H1 (cell line): ENCODE data around the gene PRRG2. TPM values are rescaled to one million over a fixed set of nuclear protein-coding genes. Genes with fewer than 3 reads are reported as not detected.

Source experiments
- CTCF ChIA-PET: fragments of 300-600 bp; sonication (Branson Sonifier 250); formaldehyde crosslinking; loops from one replicate; lab custom pipeline; 2021; ENCODE audit not compliant: partially characterized antibody; lab: Charles Lee
- POLR2A ChIA-PET: fragments of 300-600 bp; sonication (Branson Sonifier 250); formaldehyde crosslinking; loops from one replicate; lab custom pipeline; 2021; ENCODE audit warnings: inconsistent platforms; ENCODE audit not compliant: partially characterized antibody; lab: Charles Lee
- DNase-seq, 2 experiments: peaks; one replicate each; pipeline versions ENCODE4 v3.0.0 to v3.0.0-alpha.2; 2010 to 2022; ENCODE audit warnings: low spot score in 2 of 2, low read depth in 1 of 2, mixed read lengths in 1 of 2
- FAIRE-seq: peaks from 2 replicates; lab custom pipeline; 2011; peaks lifted over from hg19 to GRCh38; lab: Jason Lieb, UNC
- H2AFZ ChIP-seq: 2 replicates; pipeline ENCODE4 v1.8.1; 2012; ENCODE audit warnings: low read length, inconsistent platforms
- H2AK5ac ChIP-seq: 2 replicates; pipeline ENCODE4 v1.6.1; 2013; ENCODE audit warnings: low read depth, low read length
- H2BK120ac ChIP-seq: replicated peaks from 2 replicates; pipeline ENCODE3; 2013; ENCODE audit warnings: low read depth, low read length, inconsistent platforms
- H2BK12ac ChIP-seq: 2 replicates; pipeline ENCODE4 v1.6.1; 2013; ENCODE audit warnings: low read depth, low read length
- H2BK15ac ChIP-seq: 2 replicates; pipeline ENCODE4 v1.6.1; 2013; ENCODE audit warnings: low read length
- H2BK20ac ChIP-seq: 2 replicates; pipeline ENCODE4 v1.6.1; 2013; ENCODE audit warnings: low read length
- H2BK5ac ChIP-seq: 2 replicates; pipeline ENCODE4 v1.6.1; 2013; ENCODE audit warnings: low read depth, low read length
- H3K14ac ChIP-seq: 2 replicates; pipeline ENCODE4 v1.6.1; 2013; ENCODE audit warnings: inconsistent platforms; ENCODE audit not compliant: insufficient read length
- H3K18ac ChIP-seq: 2 replicates; pipeline ENCODE4 v1.6.1; 2013; ENCODE audit warnings: low read length; ENCODE audit errors: extremely low read depth
- H3K23ac ChIP-seq: 2 replicates; pipeline ENCODE4 v1.6.1; 2013; ENCODE audit warnings: inconsistent platforms; ENCODE audit not compliant: insufficient read length
- H3K23me2 ChIP-seq: 2 replicates; pipeline ENCODE4 v1.6.1; 2013; ENCODE audit warnings: low read depth, low read length
- H3K27ac ChIP-seq: 2 replicates; pipeline ENCODE4 v1.6.1; 2011; ENCODE audit warnings: low read depth, low read length, inconsistent platforms
- H3K27me3 ChIP-seq, 4 experiments: replicated peaks in 1 of 4; 1 replicate in 1 of 4; 2 replicates in 3 of 4; pipeline versions ENCODE4 v1.6.1 to v1.8.1; 2011 to 2013; ENCODE audit warnings: low read length in 3 of 4, mild to moderate bottlenecking in 3 of 4, inconsistent platforms in 2 of 4, mixed read lengths in 2 of 4, moderate library complexity in 1 of 4; ENCODE audit not compliant: control insufficient read depth in 3 of 4, insufficient read depth in 3 of 4; ENCODE audit errors: extremely low read depth in 1 of 4
- H3K36me3 ChIP-seq, 4 experiments: 2 replicates each; pipeline versions ENCODE4 v1.6.1 to v1.8.1; 2011 to 2013; ENCODE audit warnings: mild to moderate bottlenecking in 4 of 4, low read length in 3 of 4, moderate library complexity in 2 of 4, control low read depth in 1 of 4, inconsistent platforms in 1 of 4; ENCODE audit not compliant: insufficient read depth in 4 of 4, control insufficient read depth in 2 of 4
- H3K4ac ChIP-seq: replicated peaks from 2 replicates; pipeline ENCODE3; 2013; ENCODE audit warnings: low read length, low read depth, mixed read lengths, inconsistent platforms; ENCODE audit not compliant: insufficient read length
- H3K4me1 ChIP-seq, 4 experiments: replicated peaks in 1 of 4; 1 replicate in 1 of 4; 2 replicates in 3 of 4; pipeline versions ENCODE4 v1.6.1 to v1.8.1; 2011 to 2013; ENCODE audit warnings: low read length in 3 of 4, inconsistent platforms in 2 of 4, mixed read lengths in 1 of 4; ENCODE audit not compliant: insufficient read depth in 4 of 4, control insufficient read depth in 3 of 4
- H3K4me2 ChIP-seq, 2 experiments: 2 replicates each; pipeline versions ENCODE4 v1.6.1 to v1.8.1; 2011 to 2013; ENCODE audit warnings: low read depth in 2 of 2, low read length in 2 of 2, control low read depth in 1 of 2, inconsistent platforms in 1 of 2, mild to moderate bottlenecking in 1 of 2; ENCODE audit not compliant: insufficient read depth in 1 of 2
- H3K4me3 ChIP-seq, 4 experiments: fragments of 200-600, 300-600 bp in 1 of 4; sonication (generic), shearing (Covaris generic), sonication (Bioruptor Twin) in 1 of 4; 2 replicates each; pipeline versions ENCODE4 v1.5.1 to v1.8.1; 2011 to 2016; ENCODE audit warnings: low read length in 4 of 4, low read depth in 3 of 4, control low read depth in 2 of 4, inconsistent platforms in 2 of 4, mild to moderate bottlenecking in 2 of 4, mixed read lengths in 1 of 4, moderate library complexity in 1 of 4; ENCODE audit not compliant: insufficient read depth in 2 of 4; ENCODE audit errors: extremely low read depth in 1 of 4
- H3K56ac ChIP-seq: replicated peaks from 2 replicates; pipeline ENCODE3; 2013; ENCODE audit warnings: low read depth, mild to moderate bottlenecking, mixed read lengths, low read length, inconsistent platforms; ENCODE audit not compliant: insufficient read length
- H3K79me1 ChIP-seq: 2 replicates; pipeline ENCODE4 v1.6.1; 2013; ENCODE audit warnings: low read depth, low read length, control low read depth
- H3K79me2 ChIP-seq, 2 experiments: 2 replicates each; pipeline versions ENCODE4 v1.6.1 to v1.8.1; 2012 to 2013; ENCODE audit warnings: low read length in 2 of 2, mild to moderate bottlenecking in 2 of 2, inconsistent platforms in 1 of 2; ENCODE audit not compliant: insufficient read depth in 2 of 2, control insufficient read depth in 1 of 2
- H3K9ac ChIP-seq, 4 experiments: replicated peaks in 1 of 4; 1 replicate in 1 of 4; 2 replicates in 3 of 4; pipeline versions ENCODE4 v1.6.1 to v1.8.1; 2011 to 2013; ENCODE audit warnings: low read depth in 3 of 4, low read length in 3 of 4, control low read depth in 2 of 4, mild to moderate bottlenecking in 2 of 4, moderate library complexity in 2 of 4, inconsistent platforms in 1 of 4; ENCODE audit errors: extremely low read depth in 1 of 4
- H3K9me3 ChIP-seq, 2 experiments: 2 replicates each; pipeline versions ENCODE4 v1.6.1 to v1.8.1; 2012 to 2013; ENCODE audit warnings: mild to moderate bottlenecking in 2 of 2, moderate library complexity in 2 of 2, control low read depth in 1 of 2, inconsistent platforms in 1 of 2, low read depth in 1 of 2, low read length in 1 of 2, mixed read lengths in 1 of 2; ENCODE audit not compliant: insufficient read depth in 2 of 2
- H4K20me1 ChIP-seq, 2 experiments: replicated peaks in 1 of 2; 2 replicates each; pipeline versions ENCODE3 to v1.8.1; 2011 to 2013; ENCODE audit warnings: inconsistent platforms in 2 of 2, low read length in 2 of 2, mild to moderate bottlenecking in 1 of 2; ENCODE audit not compliant: insufficient read depth in 2 of 2, control insufficient read depth in 1 of 2
- H4K5ac ChIP-seq: 2 replicates; pipeline ENCODE4 v1.6.1; 2013; ENCODE audit warnings: low read length, low read depth, mixed read lengths, inconsistent platforms; ENCODE audit not compliant: insufficient read length
- H4K8ac ChIP-seq: 2 replicates; pipeline ENCODE4 v1.8.0; 2013; ENCODE audit warnings: mild to moderate bottlenecking, moderate library complexity, low read length, inconsistent platforms; ENCODE audit not compliant: insufficient read depth; ENCODE audit errors: extremely low read depth
- H4K91ac ChIP-seq: replicated peaks from 2 replicates; pipeline ENCODE3; 2013; ENCODE audit warnings: low read length, mixed read lengths, inconsistent platforms; ENCODE audit not compliant: insufficient read length
- BACH1 ChIP-seq: IDR thresholded peaks from 2 replicates; pipeline ENCODE4 v1.6.1; 2012; ENCODE audit warnings: low read length, improper control_type of control experiment
- CHD1 ChIP-seq: IDR thresholded peaks from 2 replicates; pipeline ENCODE4 v1.6.1; 2012; ENCODE audit warnings: low read depth, low read length, improper control_type of control experiment
- E2F6 ChIP-seq: IDR thresholded peaks from 2 replicates; pipeline ENCODE4 v1.6.1; 2012; ENCODE audit warnings: inconsistent platforms
- EGR1 ChIP-seq: IDR thresholded peaks from 2 replicates; pipeline ENCODE4 v1.6.1; 2011; ENCODE audit warnings: low read depth, low read length, borderline replicate concordance
- FOSL1 ChIP-seq: IDR thresholded peaks from 2 replicates; pipeline ENCODE4 v1.6.1; 2011; ENCODE audit warnings: mild to moderate bottlenecking, low read depth, low read length, moderate library complexity; ENCODE audit not compliant: insufficient read depth
- JUN ChIP-seq: IDR thresholded peaks from 2 replicates; pipeline ENCODE4 v1.6.1; 2011; ENCODE audit warnings: low read depth, mild to moderate bottlenecking, improper control_type of control experiment, low read length
- KDM4A ChIP-seq: IDR thresholded peaks from one replicate; pipeline ENCODE4 v1.7.1; 2012; ENCODE audit warnings: low read depth, mild to moderate bottlenecking, moderate library complexity, low read length, inconsistent platforms; ENCODE audit not compliant: severe bottlenecking
- MAFK ChIP-seq: IDR thresholded peaks from 2 replicates; pipeline ENCODE4 v1.6.1; 2012; ENCODE audit warnings: low read depth, mild to moderate bottlenecking, improper control_type of control experiment, low read length
- PHF8 ChIP-seq: fragments of 200-600 bp; sonication (generic); conservative IDR thresholded peaks from 2 replicates; pipeline ENCODE4 v1.7.1; 2012; ENCODE audit warnings: low read depth, mild to moderate bottlenecking, inconsistent platforms, low read length, moderate library complexity
- POLR2AphosphoS5 ChIP-seq: IDR thresholded peaks from 2 replicates; pipeline ENCODE4 v1.6.1; 2011; ENCODE audit warnings: low read depth, low read length
- RBBP5 ChIP-seq: IDR thresholded peaks from 2 replicates; pipeline ENCODE4 v1.7.1; 2012; ENCODE audit warnings: low read depth, mild to moderate bottlenecking, inconsistent platforms, low read length, moderate library complexity, borderline replicate concordance
- SIRT6 ChIP-seq: IDR thresholded peaks from one replicate; pipeline ENCODE4 v1.7.1; 2012; ENCODE audit warnings: low read length, inconsistent platforms
- SP1 ChIP-seq: IDR thresholded peaks from 2 replicates; pipeline ENCODE4 v1.6.1; 2011; ENCODE audit warnings: low read depth, low read length
- SP2 ChIP-seq: IDR thresholded peaks from 2 replicates; pipeline ENCODE4 v1.6.1; 2012; ENCODE audit warnings: mild to moderate bottlenecking, low read length, inconsistent platforms
- SP4 ChIP-seq: IDR thresholded peaks from 2 replicates; pipeline ENCODE4 v1.6.1; 2012; ENCODE audit warnings: low read length, inconsistent platforms
- WGBS, 2 experiments: shearing (Covaris generic) in 1 of 2; methylation state at CpG; one replicate each; pipeline versions ENCODE4 v1.1.6 to v1.1.7; 2013 to 2015; ENCODE audit warnings: low lambda C conversion rate in 2 of 2, mixed read lengths in 2 of 2, inconsistent platforms in 1 of 2, low coverage in 1 of 2, missing lambda C conversion rate in 1 of 2; ENCODE audit not compliant: insufficient replicate concordance in 2 of 2, insufficient coverage in 1 of 2, insufficient read length in 1 of 2; ENCODE audit errors: extremely low coverage in 1 of 2, missing lambda C conversion rate in 1 of 2; 5-methylcytosine and 5-hydroxymethylcytosine counted together
- polyA plus RNA-seq, 7 experiments: library from polyadenylated mRNA; depleted of rRNA in 3 of 7; stranded (reverse) in 5 of 7; unstranded in 2 of 7; fragments of >200 nt in 5 of 7; fragments of 200-250 nt in 2 of 7; gene quantifications; 1 replicate in 5 of 7; 2 replicates in 1 of 7; 4 replicates in 1 of 7; pipeline versions ENCODE4 v1.2.1 to v1.2.3, GENCODE V29; 2011 to 2013; ENCODE audit warnings: missing spikeins in 2 of 7, mixed read lengths in 2 of 7
- total RNA-seq: library from RNA; stranded (reverse); fragmentation: NEBNext Ultra II Directional; extraction: Animal tissue kit (Norgen Biotek cat#: 25700); gene quantifications from 2 replicates; pipeline ENCODE4 v1.2.1, GENCODE V29; 2021

Gene PRRG2
- total and polyA plus RNA-seq, 2 of the 8 experiments (the other 6 are each of a cell fraction or from before 2014, with no cell fraction given) = 4.1 to 5.6 TPM

GRCh38 chr19:49565261-49565660 lies 15.9 kb upstream of the PRRG2 start:
- no peak overlapping the region for H2AK5ac ChIP-seq
- no peak overlapping the region for H3K23ac ChIP-seq
- CTCF ChIA-PET = interaction anchor here (1.0 to 1.4 kb wide), 5 partner anchors 9 to 125 kb away, joined by 3 to 4 read pairs (median 4); no protein-coding TSS in a partner anchor
- H4K91ac ChIP-seq = no peak overlapping the region
- no peaks in the 10 kb centered on the region; a peak in 1 of 8 replicates for H3K36me3 ChIP-seq
- H3K23me2 ChIP-seq = no peaks in the 10 kb centered on the region
- H2BK12ac ChIP-seq = no peak overlapping the region
- H3K4me1 ChIP-seq = peaks cover under 1 to 5% (median 2%) of the 10 kb centered on the region in 4 experiments; a peak in 5 of 7 replicates
- no peak overlapping the region for H3K9ac ChIP-seq
- no peak for DNase-seq
- H3K4me2 ChIP-seq = no peak overlapping the region
- H2AFZ ChIP-seq = no peak overlapping the region
- peaks cover 0 to 31% of the 10 kb centered on the region in 2 experiments; a peak in 3 of 4 replicates for H3K79me2 ChIP-seq
- H4K8ac ChIP-seq = no peak overlapping the region
- no peak overlapping the region for H2BK120ac ChIP-seq
- H3K9me3 ChIP-seq = no peaks in the 10 kb centered on the region
- FAIRE-seq = no peak
- no peaks in the 10 kb centered on the region; the same call in 1 of the 2 replicates for H3K79me1 ChIP-seq
- H3K4ac ChIP-seq = no peak overlapping the region
- 91% methylated on average over 4 of the region's 4 CpGs; no CpG with 5 or more reads in 1 of the 2 experiments for WGBS, 2 experiments
- H3K27ac ChIP-seq = no peak overlapping the region
- no peak overlapping the region for H4K5ac ChIP-seq
- H2BK15ac ChIP-seq = no peak overlapping the region
- H3K18ac ChIP-seq = no peak overlapping the region
- H4K20me1 ChIP-seq = peaks cover 0 to 7% of the 10 kb centered on the region in 2 experiments
- H3K14ac ChIP-seq = no peak overlapping the region
- no peak overlapping the region for H2BK5ac ChIP-seq
- H3K56ac ChIP-seq = no peak overlapping the region
- POLR2A ChIA-PET = interaction anchor here (2.6 kb wide), 1 partner anchor 8 kb away, joined by 15 read pairs; no protein-coding TSS in a partner anchor
- H3K4me3 ChIP-seq = no peak overlapping the region
- H2BK20ac ChIP-seq = no peak overlapping the region
- H3K27me3 ChIP-seq = no peaks in the 10 kb centered on the region
- TF ChIP-seq SIRT6 (no peak), BACH1 (no peak), CHD1 (no peak), JUN (no peak), SP4 (no peak), SP2 (no peak), PHF8 (no peak), RBBP5 (no peak), EGR1 (no peak), MAFK (no peak), FOSL1 (no peak), E2F6 (no peak), KDM4A (no peak), POLR2AphosphoS5 (no peak), SP1 (no peak)
